Measurements from ENCODE around the gene HPDL.

HPDL gene

GRCh38 chr1:45339789-45340558, 13.3 kb downstream of the HPDL start, which contains the start of the genes MUTYH and TOE1:
MUTYH (minus strand) TSS chr1:45340440; CDS start chr1:45334505, 5,935 bp downstream.
TOE1 (plus strand) TSS chr1:45340170; CDS start chr1:45340253, 83 bp downstream.
- TF ChIP-seq CTCF (IDR thresholded peaks at IDR 0.05; ENCODE audit: low read depth, low read length, poor library complexity, severe bottlenecking) (no peak), EZH2phosphoT487 (IDR thresholded peaks at IDR 0.05; ENCODE audit: borderline replicate concordance, low read length) (no peak)
- H3K79me2 ChIP-seq (ENCODE audit: control insufficient read depth, low read length): peaks cover 54% of the 10 kb centered on the region

DNA sequence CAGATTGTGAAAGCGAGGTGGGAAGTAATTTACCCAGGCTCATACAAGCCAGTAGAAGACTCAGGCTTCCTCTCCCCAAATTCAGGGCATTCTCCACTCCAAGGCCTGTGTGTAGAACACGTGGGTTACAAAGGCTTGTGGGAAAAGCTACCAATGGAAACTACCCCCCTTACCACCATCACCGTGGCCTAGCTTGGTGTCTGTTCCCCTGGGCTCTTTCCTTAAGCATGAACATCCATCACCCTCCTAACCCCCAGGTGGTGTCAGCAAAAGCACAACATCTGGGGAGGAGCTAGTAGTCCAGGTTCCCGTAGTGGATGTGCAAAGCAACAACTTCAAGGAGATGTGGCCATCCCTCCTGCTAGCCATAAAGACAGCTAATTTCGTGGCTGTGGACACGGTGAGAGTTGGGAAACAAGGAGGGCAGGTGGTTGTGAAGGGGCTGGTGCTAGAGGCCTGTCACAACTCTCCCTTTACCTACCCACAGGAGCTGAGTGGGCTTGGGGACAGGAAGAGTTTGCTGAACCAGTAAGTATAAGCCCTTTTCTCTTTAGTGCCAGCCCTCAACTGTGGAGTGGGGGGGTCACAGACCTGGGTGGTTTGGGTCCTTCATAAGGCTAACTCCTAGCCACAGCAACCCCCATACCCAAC, 14.2 kb downstream of the HPDL start:
- peak overlapping the region; percentile 87 for H3K27ac ChIP-seq (ENCODE audit: low read depth, low read length)
- H3K36me3 ChIP-seq (ENCODE audit: control insufficient read depth, low read length): peaks cover 82% of the 10 kb centered on the region
- peaks cover 54% of the 10 kb centered on the region for H3K79me2 ChIP-seq (ENCODE audit: control insufficient read depth, low read length)

More at GRCh38 chr1:45339789-45340558, 13.3 kb downstream of the HPDL start, which contains the start of the genes MUTYH and TOE1:
- peak within 1 kb of the TSS; percentile 96 for H3K4me2 ChIP-seq (ENCODE audit: low read length)
- peaks cover 72% of the 10 kb centered on the region for H3K36me3 ChIP-seq (ENCODE audit: control insufficient read depth, low read length)
- peaks cover 17% of the 10 kb centered on the region; the same call in 1 of the 2 replicates for H3F3A ChIP-seq (ENCODE audit: control insufficient read depth, insufficient read depth)
- peak within 1 kb of the TSS; percentile 87 for H3K27ac ChIP-seq (ENCODE audit: low read depth, low read length)
- no peaks in the 10 kb centered on the region for H3K9me2 ChIP-seq (replicated peaks; ENCODE audit: control insufficient read depth, low read length)
- H3K27me3 ChIP-seq (ENCODE audit: control insufficient read depth, low read length): no peaks in the 10 kb centered on the region
- no peaks in the 10 kb centered on the region for H4K20me1 ChIP-seq (ENCODE audit: control insufficient read depth, insufficient read depth, low read depth, low read length)
- peaks cover 30% of the 10 kb centered on the region for H3K4me1 ChIP-seq (ENCODE audit: control insufficient read depth, low read length)
- H3K4me3 ChIP-seq (ENCODE audit: low read length): peak within 1 kb of the TSS; percentile 88
- peaks cover 5% of the 10 kb centered on the region; the same call in 1 of the 2 replicates for H3K9me3 ChIP-seq (ENCODE audit: control insufficient read depth, insufficient read depth, low read length)

DNA sequence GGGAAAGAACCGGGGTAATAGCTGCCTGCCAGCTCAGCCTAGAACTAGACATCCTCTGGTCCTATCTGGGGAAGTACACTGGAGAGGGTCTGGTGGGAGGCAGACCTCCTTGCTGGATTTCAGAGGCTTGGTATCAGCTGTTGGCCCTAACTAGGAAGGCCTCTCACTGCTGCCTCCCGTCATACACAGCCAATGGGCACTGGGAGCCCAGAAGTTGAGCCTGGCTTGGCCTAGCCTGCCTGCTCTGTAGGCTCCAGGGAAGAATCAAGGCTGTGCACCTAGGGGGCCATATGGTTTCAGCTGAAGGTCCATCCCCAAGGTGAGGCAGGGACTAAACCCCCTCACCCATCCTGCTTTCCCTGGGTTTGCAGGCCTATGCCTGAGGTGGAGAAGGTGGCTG, 17.8 kb downstream of the HPDL start:
- H3K27ac ChIP-seq (ENCODE audit: low read depth, low read length): no peak overlapping the region
- H3F3A ChIP-seq (ENCODE audit: control insufficient read depth, insufficient read depth): peaks cover 9% of the 10 kb centered on the region; the same call in 1 of the 2 replicates
- H3K4me3 ChIP-seq (ENCODE audit: low read length): no peak overlapping the region
- no peaks in the 10 kb centered on the region for H3K27me3 ChIP-seq (ENCODE audit: control insufficient read depth, low read length)
- H3K9me3 ChIP-seq (ENCODE audit: control insufficient read depth, insufficient read depth, low read length): no peaks in the 10 kb centered on the region
- peaks cover 36% of the 10 kb centered on the region for H3K79me2 ChIP-seq (ENCODE audit: control insufficient read depth, low read length)
- no peak overlapping the region for H3K4me2 ChIP-seq (ENCODE audit: low read length)
- TF ChIP-seq CTCF (IDR thresholded peaks at IDR 0.05; ENCODE audit: low read depth, low read length, poor library complexity, severe bottlenecking): no peak
- no peak for TF ChIP-seq EZH2phosphoT487 (IDR thresholded peaks at IDR 0.05; ENCODE audit: borderline replicate concordance, low read length)
- H3K4me1 ChIP-seq (ENCODE audit: control insufficient read depth, low read length): peaks cover 14% of the 10 kb centered on the region
- no peaks in the 10 kb centered on the region for H4K20me1 ChIP-seq (ENCODE audit: control insufficient read depth, insufficient read depth, low read depth, low read length)
- no peaks in the 10 kb centered on the region for H3K9me2 ChIP-seq (replicated peaks; ENCODE audit: control insufficient read depth, low read length)
- H3K36me3 ChIP-seq (ENCODE audit: control insufficient read depth, low read length): peaks cover 70% of the 10 kb centered on the region

More for the DNA sequence above, 14.2 kb downstream of the HPDL start:
- no peaks in the 10 kb centered on the region for H3K9me2 ChIP-seq (replicated peaks; ENCODE audit: control insufficient read depth, low read length)
- no peak for TF ChIP-seq EZH2phosphoT487 (IDR thresholded peaks at IDR 0.05; ENCODE audit: borderline replicate concordance, low read length)
- TF ChIP-seq CTCF (IDR thresholded peaks at IDR 0.05; ENCODE audit: low read depth, low read length, poor library complexity, severe bottlenecking): no peak
- H3K27me3 ChIP-seq (ENCODE audit: control insufficient read depth, low read length): no peaks in the 10 kb centered on the region
- H3K4me3 ChIP-seq (ENCODE audit: low read length): peak overlapping the region; percentile 88
- H3K4me2 ChIP-seq (ENCODE audit: low read length): peak overlapping the region; percentile 96
- H3F3A ChIP-seq (ENCODE audit: control insufficient read depth, insufficient read depth): peaks cover 19% of the 10 kb centered on the region; the same call in 1 of the 2 replicates
- peaks cover 5% of the 10 kb centered on the region; the same call in 1 of the 2 replicates for H3K9me3 ChIP-seq (ENCODE audit: control insufficient read depth, insufficient read depth, low read length)
- H4K20me1 ChIP-seq (ENCODE audit: control insufficient read depth, insufficient read depth, low read depth, low read length): no peaks in the 10 kb centered on the region
- peaks cover 28% of the 10 kb centered on the region for H3K4me1 ChIP-seq (ENCODE audit: control insufficient read depth, low read length)

Data from DOHH2 (cell line).